GM18873 (cell line): ENCODE measurements around the gene AKAP8L.

Experiments used
- ATAC-seq: cut with Tn5 transposase; IDR thresholded peaks from one replicate; pipeline ENCODE4 v1.9.1; 2021; ENCODE audit warnings: mild to moderate bottlenecking, moderate library complexity, moderate number of reproducible peaks; ENCODE audit not compliant: unreplicated experiment, low FRiP score

AKAP8L gene

DNA sequence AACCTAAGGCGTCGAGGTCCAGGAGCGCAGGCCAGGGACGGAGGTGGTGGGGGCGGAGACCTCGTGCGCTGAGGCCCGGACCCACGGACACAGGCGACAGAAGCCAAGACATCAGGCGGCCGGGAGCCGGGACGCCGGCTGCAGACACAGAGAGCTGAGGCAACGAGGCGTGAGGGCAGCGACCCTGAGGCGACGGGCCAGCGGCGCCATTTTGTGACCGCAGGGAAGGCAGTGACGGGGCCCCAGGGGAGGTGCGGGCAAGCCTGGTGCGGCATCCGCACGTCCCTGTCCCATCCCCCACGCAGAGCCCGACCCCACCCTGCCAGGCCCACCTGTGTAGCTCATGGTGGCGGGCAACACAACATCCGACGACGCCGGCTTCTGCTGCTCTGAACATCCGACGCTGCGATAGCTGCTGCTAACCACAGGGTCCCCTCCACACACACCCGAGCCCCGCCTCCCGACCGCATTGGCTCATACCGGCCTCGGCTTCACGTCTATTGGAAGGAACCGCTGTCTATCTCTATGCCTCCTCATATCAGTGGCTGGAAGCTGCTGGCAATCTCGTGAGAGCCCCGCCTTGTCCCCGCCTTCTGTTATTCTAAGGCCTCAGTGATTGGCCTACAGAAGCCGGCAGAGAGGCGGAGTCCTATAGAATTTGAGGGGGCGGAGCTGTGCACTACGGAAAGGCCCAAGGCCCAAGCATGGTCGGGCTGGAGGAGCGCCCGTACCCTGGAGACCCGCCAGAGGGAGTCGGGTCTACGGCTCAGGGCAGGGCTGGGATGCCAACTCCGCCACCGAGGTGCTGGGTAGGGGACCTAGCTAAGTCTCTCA, at the start of gene AKAP8L:
TSS of gene AKAP8L (minus strand) at position 410 of the 834 bp plus-strand sequence. CDS start at position 345, 65 bp downstream.
- ATAC-seq: peak; percentile 96

DNA sequence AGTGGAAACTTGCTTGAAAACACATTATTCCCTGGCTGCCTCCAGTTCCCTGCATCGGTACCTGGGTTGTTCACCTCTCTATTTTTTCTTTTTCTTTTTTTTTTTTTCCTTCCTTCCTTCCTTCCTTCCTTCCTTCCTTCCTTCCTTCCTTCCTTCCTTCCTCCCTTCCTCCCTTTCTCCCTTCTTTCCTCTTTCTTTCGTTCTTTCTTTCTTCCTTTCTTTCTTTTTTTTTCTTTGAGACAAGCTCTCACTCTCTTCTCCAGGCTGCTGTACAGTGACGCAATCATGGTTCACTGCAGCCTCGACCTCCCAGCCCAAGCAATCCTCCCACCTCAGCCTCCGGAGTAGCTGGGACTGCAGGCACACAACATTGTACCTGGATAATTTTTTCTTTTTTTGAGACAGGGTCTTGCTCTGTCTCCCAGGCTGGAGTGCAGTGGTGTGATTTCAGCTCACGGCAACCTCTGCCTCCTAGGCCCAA, 49.0 kb upstream of the AKAP8L start:
- ATAC-seq: no peak

- peak; percentile 63 for ATAC-seq
Measured at GRCh38 chr19:15466851-15467733, 48.3 kb upstream of the AKAP8L start.

DNA sequence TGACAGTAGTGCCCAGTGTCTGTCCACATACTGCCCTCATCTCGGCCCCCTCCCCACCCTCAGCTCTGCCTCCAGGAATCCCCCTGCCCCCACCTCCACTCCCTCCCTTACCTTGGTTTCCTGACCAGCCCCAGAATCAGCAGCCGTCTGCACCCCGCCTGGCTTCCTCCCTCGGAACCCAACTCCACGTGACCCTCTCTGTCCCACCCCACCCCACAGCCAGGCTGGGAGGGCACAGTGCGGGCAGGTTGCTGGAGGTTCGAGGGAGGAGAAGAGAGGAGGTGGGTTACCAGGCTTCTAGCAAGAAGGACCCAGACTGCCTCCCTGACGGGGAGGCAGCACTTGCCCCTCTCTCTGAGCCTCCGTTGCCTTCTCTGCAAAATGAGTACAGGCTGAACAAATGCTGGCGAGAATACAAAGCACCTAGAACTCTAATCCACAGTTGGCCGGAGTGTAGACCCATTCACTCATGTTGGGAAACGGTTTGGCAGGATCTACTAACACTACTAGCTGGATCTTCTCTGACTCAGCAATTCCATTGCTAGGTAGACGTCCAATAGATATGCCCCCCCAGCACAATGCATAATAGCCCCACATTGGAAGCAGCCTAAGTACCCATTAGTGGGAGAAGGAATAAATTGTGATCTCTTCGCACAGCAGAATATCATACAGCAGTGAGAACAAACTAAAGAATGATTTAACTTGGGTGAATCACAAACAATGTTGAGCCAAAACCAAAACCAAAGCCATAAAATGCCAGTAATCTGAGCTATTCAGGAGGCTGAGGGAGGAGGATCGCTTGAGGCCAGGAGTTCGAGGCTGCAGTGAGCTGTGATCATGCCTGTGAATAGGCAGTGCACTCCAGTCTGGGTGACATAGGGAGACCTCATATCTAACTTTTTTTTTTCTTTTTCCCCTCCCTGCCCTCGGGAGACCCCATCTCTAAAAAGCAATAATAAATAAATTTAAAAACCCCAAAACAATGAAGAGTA, 45.9 kb upstream of the AKAP8L start, which contains the start of gene RASAL3:
TSS of gene RASAL3 (minus strand) at position 151 of the 992 bp plus-strand sequence. CDS start 186 bp downstream, outside the sequence.
- no peak for ATAC-seq

- no peak for ATAC-seq
Measured at GRCh38 chr19:15463861-15464371, 45.1 kb upstream of the AKAP8L start.

GRCh38 chr19:15461694-15462093, 42.9 kb upstream of the AKAP8L start:
- ATAC-seq: no peak

DNA sequence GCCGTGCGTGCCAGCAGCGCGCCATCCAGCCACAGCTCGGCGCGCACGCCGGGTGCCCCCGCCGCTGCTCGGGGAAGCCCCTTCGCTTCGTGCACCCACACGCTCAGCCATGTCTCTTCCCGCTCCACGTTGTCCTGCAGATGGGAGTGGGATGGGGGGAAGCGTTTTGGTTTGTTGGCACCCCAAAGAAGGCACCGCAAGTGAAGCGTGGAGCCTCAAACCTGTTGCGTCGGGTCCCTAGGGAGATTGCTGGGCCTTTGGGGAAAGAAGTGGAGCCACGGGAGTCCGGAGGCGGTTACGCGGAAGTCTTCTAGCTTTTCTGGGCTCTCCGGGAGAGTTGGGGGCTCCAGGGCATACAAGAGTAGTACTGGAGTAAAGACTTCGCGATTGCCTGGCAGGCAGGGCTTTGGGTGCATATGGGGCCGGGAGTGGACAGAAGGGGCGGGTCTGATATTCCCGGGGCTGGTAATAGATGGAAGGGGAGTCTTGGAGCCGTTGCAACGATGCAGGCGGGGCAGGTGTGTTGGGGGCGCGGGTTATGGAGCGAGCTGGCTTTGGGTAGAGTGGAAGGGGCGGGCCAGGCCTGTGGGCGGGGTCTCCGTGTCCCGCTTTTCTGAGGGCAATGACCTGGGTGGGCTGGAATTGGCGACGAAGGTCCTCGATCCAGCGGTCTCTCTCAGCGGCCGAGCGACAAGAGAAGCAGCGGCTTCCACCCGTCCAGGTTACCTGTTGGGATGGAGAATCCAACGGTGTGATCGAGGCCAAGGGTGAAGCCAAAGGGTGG, 39.1 kb upstream of the AKAP8L start:
- ATAC-seq: no peak

DNA sequence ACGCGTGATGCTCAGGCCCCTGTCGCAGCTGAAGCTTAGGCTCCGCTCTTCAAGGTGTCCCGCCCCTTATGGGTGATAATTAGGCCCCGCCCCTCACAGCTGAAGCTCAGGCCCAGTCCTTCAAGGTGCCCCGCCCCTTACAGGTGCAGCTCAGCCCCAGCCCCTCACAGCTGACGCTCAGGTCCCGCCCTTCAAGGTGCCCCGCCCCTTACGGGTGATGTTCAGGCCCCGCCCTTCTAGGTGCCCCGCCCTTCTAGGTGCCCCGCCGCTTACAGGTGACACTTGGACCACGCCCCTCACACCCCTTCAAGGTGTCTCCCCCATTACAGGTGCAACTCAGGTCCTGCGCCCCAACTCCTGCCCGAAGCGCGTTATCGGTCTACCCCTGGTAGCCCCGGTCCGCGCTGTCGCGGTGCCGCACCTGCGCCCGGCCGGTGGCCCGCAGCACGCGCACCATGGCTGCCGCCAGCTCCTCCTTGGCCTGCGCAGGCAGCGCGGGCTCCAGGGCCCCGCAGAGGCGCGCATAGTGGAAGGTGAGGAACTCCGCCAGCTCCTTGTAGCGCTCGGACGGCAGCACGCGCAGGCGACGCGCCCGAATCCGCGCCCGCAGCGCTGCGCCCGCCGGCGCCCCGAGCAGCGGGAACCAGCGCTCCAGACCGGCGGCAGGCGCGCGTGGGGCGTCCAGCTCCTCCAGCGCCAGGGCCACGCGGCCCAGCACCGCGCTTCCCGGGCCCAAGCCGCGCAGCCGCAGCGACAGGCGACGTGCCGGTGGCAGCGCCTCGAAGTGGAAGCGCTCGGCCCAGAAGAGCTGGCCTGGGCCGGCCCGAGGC, 38.3 kb upstream of the AKAP8L start:
- no peak for ATAC-seq

DNA sequence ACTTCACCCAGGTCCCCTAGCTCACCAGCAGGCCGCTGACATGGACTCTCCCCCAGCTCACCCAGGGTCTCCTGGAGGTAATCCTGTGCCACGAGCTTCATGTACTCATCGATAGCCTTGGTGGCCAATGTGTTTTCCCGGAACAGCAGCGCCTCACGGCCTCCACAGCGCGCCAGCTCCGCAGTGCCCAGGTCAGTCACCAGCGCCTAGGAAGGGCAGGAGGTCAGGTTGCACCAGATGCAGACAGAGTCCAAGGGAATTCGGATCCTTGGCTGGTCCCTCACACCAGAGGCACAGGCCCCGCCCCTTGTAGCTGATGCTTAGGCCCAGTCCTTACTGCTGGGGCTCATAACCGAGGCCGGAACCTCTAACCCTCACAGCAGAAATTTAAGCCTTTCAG, 37.7 kb upstream of the AKAP8L start:
- ATAC-seq: no peak

DNA sequence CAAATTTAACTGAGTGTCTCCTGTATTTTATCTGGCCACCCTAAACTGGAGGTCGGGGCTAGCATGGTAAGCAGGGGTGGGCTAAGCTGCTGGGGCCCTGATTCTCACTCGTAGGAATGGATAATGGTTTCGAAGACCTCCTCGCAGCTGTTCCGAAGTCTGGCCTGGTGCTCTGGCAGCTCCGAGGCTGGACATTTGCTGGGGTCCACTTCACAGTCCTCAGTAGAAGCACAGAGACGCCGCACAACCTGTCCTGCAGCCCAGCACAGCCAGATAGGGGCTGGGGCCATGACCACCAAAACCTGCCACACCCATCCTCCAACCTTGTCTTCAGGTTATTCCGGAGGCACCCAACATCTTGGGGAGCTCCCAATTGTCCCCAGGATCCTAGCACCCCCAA, 37.2 kb upstream of the AKAP8L start:
- no peak for ATAC-seq

DNA sequence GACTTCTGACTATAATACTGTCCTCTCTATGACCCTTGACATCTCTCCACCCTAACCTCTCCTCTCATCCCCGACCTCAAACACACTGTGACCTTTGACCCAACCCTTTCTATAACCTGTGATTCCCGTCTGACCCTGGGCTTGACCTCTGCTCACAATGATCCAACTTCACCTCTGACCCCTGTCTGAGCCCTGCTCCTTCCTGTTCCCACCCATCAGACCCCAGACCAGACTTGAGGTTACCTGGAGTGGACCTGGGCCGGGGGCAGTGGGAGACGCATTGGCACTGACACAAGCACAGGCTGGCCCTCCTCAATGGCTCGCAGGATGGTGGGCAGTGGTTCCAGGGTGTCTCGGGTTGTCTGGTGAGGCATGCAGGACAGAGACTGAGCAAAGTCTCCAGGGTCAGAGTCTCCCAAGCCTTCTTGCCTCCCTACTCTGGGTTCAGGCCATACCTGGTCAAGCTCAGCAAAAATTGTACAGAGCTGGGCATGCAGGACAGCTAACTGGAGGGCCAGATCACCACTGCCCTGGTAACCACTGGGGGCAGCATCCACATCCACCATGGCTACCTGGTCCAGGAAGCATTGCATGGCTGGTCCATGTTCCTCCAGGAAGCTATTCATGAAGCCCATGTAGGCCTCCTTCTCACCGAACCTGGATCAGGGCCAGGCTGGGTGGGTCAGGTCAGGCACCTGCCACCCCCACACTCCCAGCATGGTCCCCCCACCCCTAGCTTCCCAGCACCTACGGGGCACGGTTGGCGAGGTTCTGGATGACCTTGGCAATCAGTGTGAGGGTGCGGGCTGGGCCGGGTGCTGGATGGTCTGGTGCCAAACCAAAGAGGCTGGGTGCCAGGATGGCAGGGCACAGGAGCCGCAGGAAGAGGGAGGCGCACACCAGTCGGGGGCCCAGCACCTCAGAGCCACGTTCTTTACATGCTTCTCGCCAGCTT, 35.4 kb upstream of the AKAP8L start:
- ATAC-seq: no peak

DNA sequence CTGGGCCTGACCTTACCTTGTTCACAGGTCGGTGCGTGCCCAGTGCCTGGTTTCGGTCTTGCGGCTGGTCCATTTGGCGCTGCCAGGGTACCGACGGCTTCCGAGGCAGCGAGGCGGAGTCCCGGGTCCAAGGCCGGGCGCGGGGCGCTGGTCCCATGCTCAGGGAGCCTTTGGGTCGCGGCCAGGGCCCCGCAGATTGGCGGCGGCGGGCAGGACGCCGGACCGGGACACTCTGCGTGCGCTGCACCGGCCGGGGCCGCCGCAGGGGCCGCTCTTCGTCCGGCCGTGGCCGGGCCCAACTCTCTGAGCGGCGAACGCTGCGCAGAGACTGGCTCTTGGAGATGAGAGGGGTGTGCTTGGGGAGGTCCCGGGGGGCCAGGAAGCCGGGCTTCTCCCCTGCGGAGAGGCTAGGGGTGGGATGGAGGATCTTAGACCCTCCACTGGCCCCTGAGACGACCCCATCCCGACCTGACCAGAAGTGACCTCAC, 34.3 kb upstream of the AKAP8L start:
- no peak for ATAC-seq

GRCh38 chr19:15452111-15453047, 33.6 kb upstream of the AKAP8L start:
- no peak for ATAC-seq

DNA sequence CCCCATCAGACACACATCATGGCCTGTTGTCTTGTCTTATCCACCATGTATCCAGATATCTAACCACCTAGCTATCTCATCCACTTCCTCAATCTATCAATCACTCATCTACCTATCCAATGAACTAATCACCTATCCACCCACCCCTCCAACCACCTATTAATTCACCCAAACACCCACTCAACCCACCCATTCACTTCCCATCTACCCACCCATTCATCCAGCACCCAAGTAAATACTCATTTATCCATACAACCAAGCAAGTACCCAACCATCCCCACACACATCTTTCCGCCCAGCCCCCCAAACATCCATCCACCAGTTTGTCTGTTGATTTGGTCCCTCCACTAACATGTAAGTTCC, 31.7 kb upstream of the AKAP8L start:
- no peak for ATAC-seq

DNA sequence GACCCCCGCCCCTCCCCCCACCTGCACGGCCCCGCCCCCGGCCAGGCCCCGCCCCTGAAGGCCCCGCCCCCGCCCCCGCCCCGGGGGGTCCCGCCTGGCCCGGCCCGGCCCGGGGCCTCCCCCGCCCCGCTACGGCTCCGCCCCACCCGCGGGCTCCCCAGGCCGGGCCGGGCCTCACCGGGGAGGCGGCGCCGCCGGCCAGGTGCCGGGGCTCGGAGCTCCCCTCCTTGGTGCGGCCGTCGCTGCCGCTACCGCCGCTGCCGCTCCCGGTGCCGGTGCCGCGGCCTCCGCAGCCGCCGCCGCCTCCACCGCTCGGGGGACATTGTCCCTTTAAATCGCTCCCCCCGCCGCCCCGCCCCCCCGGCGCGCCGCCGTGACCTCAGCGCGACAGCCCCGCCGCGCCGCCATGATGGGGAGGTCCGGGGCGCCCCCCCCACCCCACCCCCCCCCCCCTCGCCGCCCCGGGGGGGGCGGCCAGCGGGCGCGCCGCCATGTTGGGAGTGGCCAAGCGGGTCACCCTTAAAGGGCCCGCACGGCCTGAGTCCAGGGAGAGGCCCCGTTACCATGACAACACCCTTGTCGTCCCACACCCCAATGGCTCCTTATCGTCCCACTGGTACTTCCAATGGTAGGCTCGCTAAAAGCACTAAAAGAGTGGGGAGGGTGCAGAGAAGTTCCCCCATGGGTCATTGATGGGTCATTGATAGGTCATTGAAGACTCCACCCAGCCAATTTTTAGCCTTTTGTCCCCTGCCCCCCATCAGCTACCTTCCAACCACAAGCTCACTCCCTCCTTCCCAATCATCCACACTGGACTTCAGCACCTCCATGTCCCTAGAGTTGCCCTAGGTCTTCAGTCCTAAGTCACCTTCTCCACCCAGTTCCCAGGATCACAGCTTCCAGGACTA, 31.1 kb upstream of the AKAP8L start, which contains the start of gene WIZ:
TSS of gene WIZ (minus strand) at position 337 of the 908 bp plus-strand sequence. CDS start 1,649 bp downstream, outside the sequence.
- no peak for ATAC-seq
